Measurements from ENCODE around the gene MAP3K3.
A peak's percentile ranks its signal among the peaks of the same experiment; 100 is the strongest.

The MAP3K3 gene

GRCh38 chr17:63611354-63611753 lies 10.9 kb upstream of the MAP3K3 start:
- Histone ChIP-seq H3K27me3 (ENCODE audit: insufficient read depth, low read length, poor library complexity) (no peaks in the 10 kb centered on the region), H2AFZ (ENCODE audit: low read depth, low read length) (no peak overlapping the region), H3K4me1 (ENCODE audit: insufficient read depth, low read length) (no peaks in the 10 kb centered on the region), H3K4me2 (ENCODE audit: insufficient read depth, low read length) (no peak overlapping the region), H3K4me3 (ENCODE audit: low read depth in 1 of 2, low read length in 2 of 2) (no peak overlapping the region), H3K36me3 (ENCODE audit: insufficient read depth, low read length) (peaks cover 34% of the 10 kb centered on the region), H3K27ac (ENCODE audit: low read length) (no peak overlapping the region), H3K79me2 (ENCODE audit: insufficient read depth, low read length) (no peaks in the 10 kb centered on the region), H3K9ac (ENCODE audit: low read depth, low read length) (no peak overlapping the region), H4K20me1 (ENCODE audit: insufficient read depth, low read length) (no peaks in the 10 kb centered on the region), H3K9me3 (ENCODE audit: insufficient read depth, low read length, severe bottlenecking) (no peaks in the 10 kb centered on the region)
- TF ChIP-seq CTCF (IDR thresholded peaks at IDR 0.05; ENCODE audit: borderline replicate concordance, extremely low read depth, low read length, poor library complexity, severe bottlenecking) (no peak), EZH2 (IDR thresholded peaks at IDR 0.05; ENCODE audit: borderline replicate concordance, low read depth, low read length, severe bottlenecking) (no peak)
- 0 out of 3 replicates have a peak, but pooled peaks have one; percentile 24 for ATAC-seq (ENCODE audit: insufficient read depth, low read depth)
- DNase-seq: no peak

GRCh38 chr17:63613663-63614062 lies 8.6 kb upstream of the MAP3K3 start:
- Histone ChIP-seq H3K9ac (ENCODE audit: low read depth, low read length) (no peak overlapping the region), H2AFZ (ENCODE audit: low read depth, low read length) (no peak overlapping the region), H3K4me2 (ENCODE audit: insufficient read depth, low read length) (no peak overlapping the region), H3K27ac (ENCODE audit: low read length) (no peak overlapping the region), H3K27me3 (ENCODE audit: insufficient read depth, low read length, poor library complexity) (no peaks in the 10 kb centered on the region), H3K4me1 (ENCODE audit: insufficient read depth, low read length) (no peaks in the 10 kb centered on the region), H3K79me2 (ENCODE audit: insufficient read depth, low read length) (no peaks in the 10 kb centered on the region), H3K36me3 (ENCODE audit: insufficient read depth, low read length) (peaks cover 11% of the 10 kb centered on the region), H4K20me1 (ENCODE audit: insufficient read depth, low read length) (no peaks in the 10 kb centered on the region), H3K9me3 (ENCODE audit: insufficient read depth, low read length, severe bottlenecking) (no peaks in the 10 kb centered on the region), H3K4me3 (ENCODE audit: low read depth in 1 of 2, low read length in 2 of 2) (no peak overlapping the region)
- TF ChIP-seq CTCF (IDR thresholded peaks at IDR 0.05; ENCODE audit: borderline replicate concordance, extremely low read depth, low read length, poor library complexity, severe bottlenecking): no peak
- no peak for TF ChIP-seq EZH2 (IDR thresholded peaks at IDR 0.05; ENCODE audit: borderline replicate concordance, low read depth, low read length, severe bottlenecking)
- ATAC-seq (ENCODE audit: insufficient read depth, low read depth) (no peak), DNase-seq (no peak)

- no peak for DNase-seq
- no peak for ATAC-seq (ENCODE audit: insufficient read depth, low read depth)
- TF ChIP-seq EZH2 (IDR thresholded peaks at IDR 0.05; ENCODE audit: borderline replicate concordance, low read depth, low read length, severe bottlenecking) (no peak), CTCF (IDR thresholded peaks at IDR 0.05; ENCODE audit: borderline replicate concordance, extremely low read depth, low read length, poor library complexity, severe bottlenecking) (no peak)
- Histone ChIP-seq H2AFZ (ENCODE audit: low read depth, low read length) (peak overlapping the region; percentile 85), H3K27ac (ENCODE audit: low read length) (peak overlapping the region; percentile 80), H3K27me3 (ENCODE audit: insufficient read depth, low read length, poor library complexity) (no peaks in the 10 kb centered on the region), H3K79me2 (ENCODE audit: insufficient read depth, low read length) (peaks cover 35% of the 10 kb centered on the region), H3K4me1 (ENCODE audit: insufficient read depth, low read length) (peaks cover 33% of the 10 kb centered on the region), H3K9ac (ENCODE audit: low read depth, low read length) (peak overlapping the region; percentile 80), H3K4me3 (ENCODE audit: low read depth in 1 of 2, low read length in 2 of 2) (peak overlapping the region; percentile 46 to 69; a peak in 3 of 4 replicates), H4K20me1 (ENCODE audit: insufficient read depth, low read length) (peaks cover 27% of the 10 kb centered on the region), H3K36me3 (ENCODE audit: insufficient read depth, low read length) (no peaks in the 10 kb centered on the region; the same call in 1 of the 2 replicates), H3K9me3 (ENCODE audit: insufficient read depth, low read length, severe bottlenecking) (no peaks in the 10 kb centered on the region), H3K4me2 (ENCODE audit: insufficient read depth, low read length) (peak overlapping the region; percentile 90)
These were observed 961 bp upstream of the MAP3K3 start for GRCh38 chr17:63621229-63621683.

All from DND-41 (cell line).